ENCODE results near the gene EVL. TPM values are rescaled to one million over a fixed set of nuclear protein-coding genes. Genes with fewer than 3 reads are reported as not detected.

The EVL gene
- polyA plus RNA-seq, 1 donor: 67.6 TPM

- DNase-seq: no peak
Measured at GRCh38 chr14:100132161-100132902, 67.1 kb downstream of the EVL start.

GRCh38 chr14:100132903-100133510 is 67.8 kb downstream of the EVL start:
- DNase-seq: no peak

- no peak for DNase-seq
Measured at GRCh38 chr14:100134586-100134985, 69.4 kb downstream of the EVL start.

GRCh38 chr14:100135073-100135472 is 69.9 kb downstream of the EVL start:
- no peak for DNase-seq

GRCh38 chr14:100135784-100136183 is 70.6 kb downstream of the EVL start:
- no peak for DNase-seq

GRCh38 chr14:100137173-100137572 is 72.0 kb downstream of the EVL start:
- DNase-seq: no peak

- DNase-seq: no peak
Measured at GRCh38 chr14:100138082-100138787, 73.0 kb downstream of the EVL start.

GRCh38 chr14:100138955-100139354 is 73.7 kb downstream of the EVL start:
- DNase-seq: no peak

GRCh38 chr14:100140452-100141078 is 75.3 kb downstream of the EVL start:
- no peak for DNase-seq

- DNase-seq: no peak
Measured at GRCh38 chr14:100141098-100141497, 75.9 kb downstream of the EVL start.

- DNase-seq: no peak
Measured at GRCh38 chr14:100142073-100143040, 77.1 kb downstream of the EVL start.

- DNase-seq: no peak
Measured at GRCh38 chr14:100143523-100143922, 78.3 kb downstream of the EVL start.

- DNase-seq: no peak
Measured at GRCh38 chr14:100143934-100144333, 78.7 kb downstream of the EVL start.

- no peak for DNase-seq
Measured at GRCh38 chr14:100144645-100144995, 79.4 kb downstream of the EVL start.

GRCh38 chr14:100144996-100145646 is 79.9 kb downstream of the EVL start:
- DNase-seq: no peak

GRCh38 chr14:100145682-100146464 is 80.7 kb downstream of the EVL start:
- DNase-seq: no peak

- no peak for DNase-seq
Measured at GRCh38 chr14:100146531-100147091, 81.4 kb downstream of the EVL start.

- DNase-seq: no peak
Measured at GRCh38 chr14:100147181-100147631, 82.0 kb downstream of the EVL start.

- no peak for DNase-seq
Measured at GRCh38 chr14:100147691-100148464, 82.7 kb downstream of the EVL start.
